Ishikawa (cell line): ENCODE measurements around the gene MED10.

Experiments used
- CEBPB ChIP-seq: IDR thresholded peaks from 2 replicates; pipeline ENCODE4 v1.6.1; 2012
- CREB1 ChIP-seq: IDR thresholded peaks from 2 replicates; pipeline ENCODE4 v1.6.1; 2012; ENCODE audit warnings: low read depth
- EGR1 ChIP-seq: IDR thresholded peaks from 2 replicates; pipeline ENCODE4 v1.6.1; 2012
- EP300 ChIP-seq: IDR thresholded peaks from 2 replicates; pipeline ENCODE4 v1.6.1; 2012; ENCODE audit warnings: borderline replicate concordance
- FOXM1 ChIP-seq: IDR thresholded peaks from 2 replicates; pipeline ENCODE4 v1.6.1; 2012; ENCODE audit warnings: low read depth, borderline replicate concordance
- MAX ChIP-seq: IDR thresholded peaks from 2 replicates; pipeline ENCODE4 v1.6.1; 2012
- NFIC ChIP-seq: IDR thresholded peaks from 2 replicates; pipeline ENCODE4 v1.6.1; 2012
- RAD21 ChIP-seq: IDR thresholded peaks from 2 replicates; pipeline ENCODE4 v1.6.1; 2012; ENCODE audit warnings: low read depth
- REST ChIP-seq: IDR thresholded peaks from 2 replicates; pipeline ENCODE4 v1.6.1; 2012; ENCODE audit warnings: low read depth, mild to moderate bottlenecking
- TAF1 ChIP-seq: IDR thresholded peaks from 2 replicates; pipeline ENCODE4 v1.6.1; 2012; ENCODE audit warnings: low read depth, mild to moderate bottlenecking
- TCF12 ChIP-seq: IDR thresholded peaks from 2 replicates; pipeline ENCODE4 v1.6.1; 2012; ENCODE audit warnings: low read depth
- TEAD4 ChIP-seq: IDR thresholded peaks from 2 replicates; pipeline ENCODE4 v1.6.1; 2012
- USF1 ChIP-seq: IDR thresholded peaks from 2 replicates; pipeline ENCODE4 v1.6.1; 2012
- YY1 ChIP-seq: IDR thresholded peaks from 2 replicates; pipeline ENCODE4 v1.6.1; 2012; ENCODE audit warnings: low read depth
- ZBTB7A ChIP-seq: IDR thresholded peaks from 2 replicates; pipeline ENCODE4 v1.6.1; 2012; ENCODE audit warnings: low read depth

The MED10 gene

GRCh38 chr5:6338135-6338534, 40.2 kb downstream of the MED10 start:
- TF ChIP-seq TAF1, result no peak
- no peak for TF ChIP-seq CREB1
- no peak for TF ChIP-seq CEBPB
- TF ChIP-seq ZBTB7A, result no peak
- TF ChIP-seq TCF12, result no peak
- TF ChIP-seq EP300, result no peak
- TF ChIP-seq MAX, result no peak
- no peak for TF ChIP-seq RAD21
- TF ChIP-seq TEAD4, result no peak
- TF ChIP-seq NFIC, result no peak
- TF ChIP-seq FOXM1, result no peak
- TF ChIP-seq EGR1, result no peak
- no peak for TF ChIP-seq USF1
- no peak for TF ChIP-seq YY1
- no peak for TF ChIP-seq REST

GRCh38 chr5:6333182-6333905, 45.0 kb downstream of the MED10 start:
- TF ChIP-seq TAF1 (no peak), TCF12 (no peak), RAD21 (no peak), USF1 (no peak), NFIC (no peak), MAX (no peak), TEAD4 (no peak), CEBPB (no peak), REST (no peak), EGR1 (no peak), EP300 (no peak), CREB1 (no peak), FOXM1 (no peak), ZBTB7A (no peak), YY1 (no peak)

GRCh38 chr5:6328173-6328572, 50.2 kb downstream of the MED10 start:
- TF ChIP-seq CEBPB (no peak), TEAD4 (peak; percentile 88), REST (peak; percentile 90)

- TF ChIP-seq EP300 (no peak), NFIC (no peak), CREB1 (no peak), TEAD4 (no peak), ZBTB7A (no peak), RAD21 (no peak), MAX (no peak), TCF12 (no peak), USF1 (no peak), TAF1 (no peak), EGR1 (no peak)
Observed at GRCh38 chr5:6326776-6327175, 51.6 kb downstream of the MED10 start.
